ENCODE results near the gene FPGT.
A peak's percentile ranks its signal among the peaks of the same experiment; 100 is the strongest.
"Not testable (repeated sequence)": the region's sequence is repeated elsewhere in the genome, so short reads cannot be mapped to it uniquely, and the experiment has no call there.

Gene FPGT

DNA sequence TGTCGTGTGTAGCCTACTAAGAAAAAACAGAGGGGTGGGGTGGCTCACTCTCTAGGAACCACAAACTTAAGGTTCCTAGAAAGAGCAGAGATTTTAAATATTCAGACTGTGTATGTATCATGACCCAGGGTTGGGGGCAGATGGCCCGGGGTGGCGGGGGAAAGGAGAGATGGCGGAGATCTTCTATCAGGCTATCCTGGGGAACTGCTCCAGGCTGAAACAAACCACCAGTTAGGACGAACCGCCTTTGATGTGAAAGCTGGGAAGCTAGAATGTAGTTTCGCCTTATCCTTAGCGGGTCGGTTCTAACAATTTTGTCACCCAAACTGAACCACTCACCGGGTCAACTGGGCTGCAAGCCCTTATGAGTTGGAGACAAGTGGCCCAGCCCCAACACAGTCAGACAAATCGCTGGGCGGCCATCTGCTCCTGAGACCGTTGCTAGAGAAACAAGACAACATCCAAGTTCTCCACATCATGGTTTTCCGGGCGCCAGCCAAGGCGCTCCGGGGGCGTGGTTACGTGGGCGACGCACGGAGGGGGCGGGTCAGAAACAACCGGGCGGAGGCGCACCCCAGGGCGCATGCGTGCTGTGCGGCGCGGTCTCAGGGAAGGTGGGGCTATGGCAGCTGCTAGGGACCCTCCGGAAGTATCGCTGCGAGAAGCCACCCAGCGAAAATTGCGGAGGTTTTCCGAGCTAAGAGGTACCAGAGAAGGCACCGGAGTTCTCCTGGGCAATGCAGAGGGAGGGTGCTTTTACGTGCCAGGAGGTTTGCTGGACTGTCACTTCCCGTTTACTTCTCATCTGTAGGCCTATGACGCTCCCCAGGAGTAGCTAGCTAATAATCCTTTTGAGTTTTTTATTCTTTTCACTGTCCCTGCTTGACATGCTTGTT lies at the start of gene FPGT, which contains the start of gene LRRIQ3:
TSS of gene FPGT (plus strand) at position 586 of the 896 bp plus-strand sequence. CDS start at position 623, 37 bp downstream.
TSS of gene LRRIQ3 (minus strand) at position 520 of the 896 bp plus-strand sequence. CDS start 14,492 bp downstream, outside the sequence.
- DNase-seq (ENCODE audit: low read depth) = peak; percentile 74

DNA sequence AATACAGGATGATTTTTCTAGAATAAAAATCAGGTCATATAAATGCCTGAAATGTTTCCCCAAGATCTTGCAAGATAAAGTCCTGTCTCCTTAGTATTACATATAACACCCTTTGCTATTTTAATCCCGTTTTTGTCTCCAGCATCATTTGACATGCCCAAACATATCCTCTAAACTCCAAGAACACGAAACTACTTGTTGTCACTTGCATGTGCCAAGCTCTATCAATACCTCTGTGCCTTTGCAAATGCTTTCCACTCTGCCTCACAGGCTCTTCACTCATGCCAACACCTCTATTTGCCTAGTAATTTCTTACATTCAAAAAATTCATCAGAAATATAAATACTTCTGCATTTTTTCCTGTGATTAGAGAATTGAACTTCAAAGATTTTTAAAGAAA lies 38.0 kb upstream of the FPGT start:
- no peak for DNase-seq (ENCODE audit: low read depth)

DNA sequence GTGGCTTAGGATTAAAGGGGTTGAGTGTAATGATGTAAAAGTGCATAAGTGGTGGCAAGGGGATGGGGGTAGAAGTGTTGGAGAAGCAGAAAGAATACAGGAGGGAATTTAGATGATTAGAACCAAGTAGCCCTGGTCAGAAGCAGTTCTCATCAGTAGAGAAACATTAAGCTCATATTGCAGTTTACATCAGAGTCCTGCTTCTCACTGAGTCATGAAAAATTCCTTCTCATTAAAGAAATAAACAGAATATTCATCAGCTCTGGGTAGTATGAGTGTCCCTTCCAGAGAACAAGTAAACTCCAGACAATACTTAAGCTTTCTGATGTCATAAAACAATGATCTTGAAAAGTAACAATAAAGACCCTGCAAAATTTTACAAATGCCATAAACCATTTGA lies 36.5 kb upstream of the FPGT start:
- no peak for DNase-seq (ENCODE audit: low read depth)

DNA sequence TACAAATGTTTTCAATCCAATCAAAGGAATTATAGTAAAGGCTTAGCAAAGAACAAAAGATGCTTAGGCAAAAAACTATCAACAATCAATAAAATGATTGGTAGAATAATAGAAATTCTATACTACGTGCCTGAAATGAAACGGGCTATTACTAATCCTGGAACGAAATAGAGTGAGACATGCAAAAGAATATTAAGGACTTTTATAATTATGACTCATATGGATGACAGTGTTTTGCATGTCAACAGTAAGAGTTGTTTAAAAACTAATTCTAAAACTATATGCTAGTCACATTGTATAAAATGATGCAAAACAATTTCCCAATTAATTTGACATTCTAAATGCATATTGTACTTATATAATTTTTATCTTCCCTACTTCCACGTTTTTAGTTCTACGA lies 35.7 kb upstream of the FPGT start:
- DNase-seq (ENCODE audit: low read depth) = no peak

DNA sequence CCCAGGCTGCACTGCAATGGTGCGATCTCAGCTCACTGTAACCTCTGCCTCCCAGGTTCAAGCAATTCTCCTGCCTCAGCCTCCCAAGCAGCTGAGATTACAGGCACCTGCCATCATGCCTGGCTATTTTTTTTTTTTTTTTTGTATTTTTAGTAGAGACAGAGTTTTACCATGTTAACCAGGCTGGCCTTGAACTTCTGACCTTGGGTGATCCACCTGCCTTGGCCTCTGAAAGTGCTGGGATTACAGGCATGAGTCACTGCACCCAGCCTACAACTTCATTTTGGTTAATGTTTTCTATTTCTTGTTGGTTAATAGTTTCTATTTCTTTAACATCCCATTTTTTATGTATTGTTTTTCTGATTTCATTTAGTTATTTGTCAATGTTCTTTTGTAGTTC lies 23.6 kb upstream of the FPGT start:
- DNase-seq (ENCODE audit: low read depth) = not testable (repeated sequence)

DNA sequence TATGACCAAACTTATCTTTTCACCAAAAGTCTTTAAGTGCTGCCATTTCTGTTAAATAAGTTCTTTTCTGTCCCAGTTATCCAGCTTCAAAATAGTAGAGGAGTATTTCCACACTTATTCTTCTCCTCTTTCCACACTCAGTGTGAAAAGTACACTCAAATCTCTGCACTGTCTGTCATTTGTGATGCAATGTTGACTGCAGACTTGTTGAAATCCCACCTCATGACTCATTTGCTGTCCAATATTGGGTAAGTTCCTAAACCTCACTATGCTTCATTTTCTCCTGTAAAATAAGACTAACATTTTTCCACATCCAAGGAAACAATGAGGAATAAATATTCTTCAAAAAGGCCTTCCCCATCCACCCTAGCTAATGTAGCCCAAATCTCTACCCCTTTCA lies 17.6 kb upstream of the FPGT start:
- DNase-seq (ENCODE audit: low read depth) = no peak

DNA sequence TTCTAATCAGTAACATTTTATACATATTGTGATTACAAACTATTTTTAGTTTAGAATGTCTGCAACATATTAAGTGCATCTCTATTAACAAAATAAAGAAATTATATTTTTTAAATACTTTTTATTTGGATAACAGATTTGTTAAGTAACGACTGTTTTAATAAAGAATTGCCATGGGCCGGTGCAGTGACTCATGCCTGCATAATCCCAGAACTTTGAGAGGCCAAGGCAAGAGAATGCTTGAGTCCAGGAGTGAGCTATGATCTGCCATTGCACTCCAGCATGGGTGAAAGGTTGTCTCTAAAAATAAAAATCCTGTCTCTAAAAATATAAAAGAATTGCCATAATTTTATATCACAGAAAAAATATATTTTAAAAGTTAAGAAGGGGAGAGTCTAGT lies 4.1 kb upstream of the FPGT start:
- no peak for DNase-seq (ENCODE audit: low read depth)

DNA sequence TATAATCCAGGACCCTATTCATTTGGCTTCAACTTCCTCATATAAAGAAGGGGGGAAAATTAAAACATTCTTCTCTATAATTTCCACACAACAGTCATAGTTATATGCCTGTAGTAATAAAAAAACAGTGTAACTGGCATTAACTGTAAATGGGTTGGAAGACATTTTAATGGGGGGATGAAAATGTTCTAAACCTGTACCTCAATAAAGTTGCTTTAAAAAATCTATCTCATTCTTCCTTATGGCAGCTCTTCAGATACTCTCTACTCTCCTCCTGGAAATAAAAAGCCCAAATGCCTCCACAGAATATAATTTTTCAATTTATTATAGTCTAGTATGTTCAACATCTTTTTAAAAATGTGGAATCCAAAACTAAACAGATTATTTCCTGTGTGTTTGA lies 2.7 kb upstream of the FPGT start:
- no peak for DNase-seq (ENCODE audit: low read depth)

DNA sequence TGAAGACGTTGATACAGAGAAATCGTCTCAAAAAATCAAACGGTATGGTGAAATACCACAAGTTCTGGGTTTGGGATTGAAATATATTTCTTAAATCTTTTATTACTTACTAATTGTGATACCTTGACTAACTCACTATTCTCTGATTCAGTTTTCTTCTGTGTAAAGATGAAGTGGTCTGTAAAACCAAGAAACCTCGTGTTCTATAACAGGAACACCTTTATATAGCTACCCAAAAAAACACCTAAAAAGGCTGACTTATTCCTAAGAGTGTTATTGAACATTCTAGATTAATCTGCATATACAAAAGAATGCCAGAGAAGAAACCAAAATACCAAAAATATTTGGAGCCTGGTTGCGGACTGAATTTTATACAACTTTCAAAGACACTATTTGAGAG lies 787 bp upstream of the FPGT start:
- no peak for DNase-seq (ENCODE audit: low read depth)

DNA sequence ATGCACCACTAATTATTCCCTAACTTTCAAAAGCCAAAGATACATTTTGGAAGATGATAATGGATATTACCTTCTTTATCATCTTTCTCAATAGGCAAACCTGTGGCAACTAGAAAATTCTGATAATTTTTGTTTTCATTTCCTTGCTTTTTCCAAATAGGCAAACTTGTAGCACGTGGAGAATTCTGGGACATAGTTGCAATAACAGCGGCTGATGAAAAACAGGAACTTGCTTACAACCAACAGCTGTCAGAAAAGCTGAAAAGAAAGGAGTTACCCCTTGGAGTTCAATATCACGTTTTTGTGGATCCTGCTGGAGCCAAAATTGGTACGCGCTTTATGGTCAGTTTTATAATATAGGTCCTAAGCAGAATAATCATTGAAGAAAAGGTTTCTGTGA lies 1.5 kb downstream of the FPGT start:
- DNase-seq (ENCODE audit: low read depth) = no peak

DNA sequence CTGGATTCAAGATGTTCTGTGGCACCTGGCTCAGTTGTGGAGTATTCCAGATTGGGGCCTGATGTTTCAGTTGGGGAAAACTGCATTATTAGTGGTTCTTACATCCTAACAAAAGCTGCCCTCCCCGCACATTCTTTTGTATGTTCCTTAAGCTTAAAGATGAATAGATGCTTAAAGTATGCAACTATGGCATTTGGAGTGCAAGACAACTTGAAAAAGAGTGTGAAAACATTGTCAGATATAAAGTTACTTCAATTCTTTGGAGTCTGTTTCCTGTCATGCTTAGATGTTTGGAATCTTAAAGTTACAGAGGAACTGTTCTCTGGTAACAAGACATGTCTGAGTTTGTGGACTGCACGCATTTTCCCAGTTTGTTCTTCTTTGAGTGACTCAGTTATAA lies 7.2 kb downstream of the FPGT start:
- no peak for DNase-seq (ENCODE audit: low read depth)

DNA sequence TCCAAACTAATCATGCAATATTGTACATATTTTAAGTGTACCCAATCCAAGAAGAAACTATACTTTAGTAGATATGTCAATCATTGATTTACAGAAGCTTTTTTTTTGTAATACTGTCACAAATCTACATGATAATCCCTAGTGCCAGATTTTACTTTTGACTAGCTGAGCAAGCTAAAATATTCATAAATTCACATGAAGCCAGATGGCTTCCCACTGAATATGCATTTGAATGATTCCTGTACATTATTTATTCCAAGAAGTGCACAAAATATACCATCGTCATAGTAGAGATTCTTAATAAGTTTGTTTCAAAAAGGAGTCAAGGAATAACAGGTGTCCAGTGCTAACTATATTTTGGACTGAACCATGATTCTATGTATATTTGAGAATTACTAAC lies 17.2 kb downstream of the FPGT start:
- DNase-seq (ENCODE audit: low read depth) = no peak

DNA sequence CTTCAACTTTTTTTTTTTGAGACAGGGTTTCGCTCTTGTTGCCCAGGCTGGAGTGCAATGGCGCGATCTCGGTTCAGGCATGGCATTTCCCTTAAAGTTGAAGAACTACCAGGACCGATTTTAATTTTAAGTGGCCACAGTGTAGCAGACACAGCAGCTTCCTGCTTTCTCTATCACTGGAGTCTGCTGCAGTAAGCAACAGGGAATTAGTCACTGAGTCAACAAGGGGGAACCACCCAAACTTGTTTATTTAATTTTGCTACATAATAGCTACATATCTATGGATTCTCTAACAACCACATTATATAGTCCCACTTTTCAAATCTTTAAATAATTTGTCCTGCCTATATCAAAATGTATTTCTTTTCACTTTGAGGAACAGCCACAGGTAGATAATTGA lies 24.7 kb downstream of the FPGT start:
- no peak for DNase-seq (ENCODE audit: low read depth)

DNA sequence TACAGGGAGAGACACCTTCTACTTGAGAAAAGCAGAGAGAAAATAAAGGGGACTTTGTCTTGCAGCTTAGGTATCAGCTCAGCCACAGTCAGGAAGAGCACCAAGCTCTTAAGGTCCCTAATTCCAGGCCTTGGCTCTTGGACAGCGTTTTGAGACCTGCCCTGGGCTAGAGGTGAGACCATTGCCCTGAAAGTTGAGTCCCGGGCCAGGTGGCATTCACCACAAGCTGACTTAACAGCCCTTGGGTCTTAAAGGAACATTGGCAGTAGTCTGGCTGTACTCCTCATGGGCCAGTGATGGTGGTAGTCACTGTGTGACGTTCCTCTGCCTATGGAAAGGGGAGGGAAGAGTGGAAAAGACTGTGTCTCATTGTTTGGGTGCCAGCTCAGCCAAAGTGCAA lies 25.4 kb downstream of the FPGT start:
- DNase-seq (ENCODE audit: low read depth) = no peak

DNA sequence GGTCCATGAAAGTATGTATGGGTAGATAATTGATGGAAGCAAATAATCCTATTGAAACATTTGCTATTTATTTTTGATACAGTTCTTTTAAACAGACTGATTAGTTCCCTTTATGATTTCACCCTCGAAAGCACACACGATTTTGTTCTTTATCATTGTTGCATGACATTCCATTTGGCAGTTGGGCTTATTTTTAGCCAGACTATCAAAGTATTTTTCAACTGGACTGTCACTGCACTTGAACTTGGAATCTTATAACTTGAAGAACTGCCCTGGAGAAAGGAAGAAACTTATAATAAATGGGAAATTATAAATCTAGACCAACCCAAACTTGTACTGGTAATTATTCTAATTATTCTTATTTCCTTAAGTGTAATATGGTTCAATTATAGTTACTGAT lies 37.1 kb downstream of the FPGT start, which contains the start of gene TNNI3K:
TSS of gene TNNI3K (plus strand) at position 235 of the 400 bp plus-strand sequence. CDS start at position 300, 65 bp downstream.
- DNase-seq (ENCODE audit: low read depth) = no peak

DNA sequence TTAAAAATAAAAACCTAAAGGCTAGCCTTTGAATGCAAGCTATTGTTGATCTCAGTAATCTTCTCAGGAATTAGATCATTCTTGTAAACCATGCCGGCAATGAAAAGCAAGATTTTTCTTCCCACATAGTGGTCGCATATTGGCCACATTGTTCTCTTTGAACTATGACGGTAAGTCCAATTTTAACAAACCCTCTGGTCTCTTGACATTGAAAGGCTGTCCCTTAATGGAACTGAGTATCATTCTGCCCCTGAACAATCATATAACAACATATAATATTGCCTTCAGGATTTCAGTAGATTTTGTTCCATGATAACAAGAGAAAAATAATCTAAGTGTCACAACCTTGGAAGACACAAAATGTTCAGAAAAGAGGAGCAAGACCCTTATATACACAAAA lies 38.4 kb downstream of the FPGT start:
- DNase-seq (ENCODE audit: low read depth) = no peak

DNA sequence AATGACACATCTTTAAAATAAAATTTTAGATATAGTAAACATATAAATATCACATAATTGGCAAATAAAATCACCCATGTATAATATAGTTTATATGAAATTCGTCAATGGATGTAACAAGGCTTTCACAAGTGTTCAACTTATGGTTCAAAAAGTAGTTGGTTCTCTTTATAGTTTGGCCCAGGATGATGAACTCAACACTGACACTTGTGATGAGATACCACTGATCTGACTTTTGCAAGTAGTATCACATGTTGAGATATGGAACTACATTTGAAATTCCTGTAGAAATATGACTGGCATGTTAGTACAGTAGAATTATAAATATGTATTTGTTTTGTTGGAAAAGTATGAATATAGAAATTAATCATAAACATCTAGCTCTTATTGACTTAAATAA lies 39.0 kb downstream of the FPGT start:
- no peak for DNase-seq (ENCODE audit: low read depth)

DNA sequence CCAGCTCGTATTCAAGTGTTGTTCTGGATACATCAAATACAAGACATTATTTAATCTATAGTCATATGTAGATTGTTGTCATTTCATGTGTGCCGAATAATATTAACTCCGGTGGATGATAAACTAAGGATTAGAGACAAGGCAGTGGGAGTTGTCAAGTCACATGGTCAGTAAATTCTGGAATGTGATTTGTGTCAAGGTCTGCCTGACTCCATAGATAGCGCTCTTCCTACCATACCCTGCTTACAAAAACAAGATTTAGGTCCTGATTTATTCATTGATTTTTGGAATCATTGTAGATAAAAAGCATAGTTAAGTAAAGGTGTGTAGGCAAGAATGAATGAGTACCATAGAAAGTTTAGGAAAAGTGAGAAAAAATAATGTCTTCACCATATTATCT lies 39.7 kb downstream of the FPGT start:
- no peak for DNase-seq (ENCODE audit: low read depth)

DNA sequence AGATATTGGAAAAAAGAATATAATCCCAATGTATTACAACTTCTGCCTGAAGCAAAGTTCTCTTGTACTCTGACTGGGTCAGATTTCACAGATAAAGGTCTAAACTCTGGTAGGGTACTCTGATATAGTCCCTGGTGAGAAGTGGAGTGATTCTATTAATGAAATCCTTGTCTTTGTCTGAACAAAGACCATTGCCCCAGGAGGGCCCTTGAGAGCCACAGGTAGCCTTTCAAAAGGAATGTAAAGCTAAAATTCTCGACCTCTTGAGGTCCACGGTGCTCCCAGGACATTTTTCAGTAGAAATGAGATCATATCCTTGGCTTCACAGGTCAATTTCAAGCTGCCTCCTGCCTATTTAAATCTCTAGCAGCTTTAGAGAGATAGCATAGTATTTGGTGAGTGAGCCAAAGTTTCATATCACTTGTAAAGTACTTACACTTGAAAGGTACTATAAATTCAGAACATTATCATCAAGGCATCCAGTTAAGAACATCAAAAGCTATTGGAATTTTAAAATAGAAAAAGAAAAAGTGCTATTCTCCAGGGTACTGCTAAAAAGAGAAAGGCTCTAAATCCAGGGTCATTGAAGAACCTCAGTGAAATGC lies 47.2 kb downstream of the FPGT start:
- DNase-seq (ENCODE audit: low read depth) = no peak

DNA sequence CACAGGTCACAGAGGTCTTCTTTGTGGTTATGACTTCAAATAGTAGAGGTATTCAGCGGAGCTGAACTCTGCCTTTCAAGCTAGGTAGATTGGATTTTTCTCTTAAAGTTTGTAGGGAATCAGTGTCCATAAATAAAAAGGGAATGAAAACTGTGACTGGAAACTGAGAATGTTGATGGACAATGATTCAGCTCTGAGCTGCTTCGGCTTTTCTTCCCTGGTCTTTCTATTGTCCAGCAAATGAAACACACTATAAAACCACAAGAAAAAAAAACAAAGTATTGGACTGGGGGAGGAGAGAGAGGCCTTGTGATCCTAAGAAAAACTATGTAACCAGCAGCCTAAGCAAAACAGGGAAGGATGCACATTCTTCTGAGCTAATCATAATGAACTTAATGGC lies 48.3 kb downstream of the FPGT start:
- no peak for DNase-seq (ENCODE audit: low read depth)

DNA sequence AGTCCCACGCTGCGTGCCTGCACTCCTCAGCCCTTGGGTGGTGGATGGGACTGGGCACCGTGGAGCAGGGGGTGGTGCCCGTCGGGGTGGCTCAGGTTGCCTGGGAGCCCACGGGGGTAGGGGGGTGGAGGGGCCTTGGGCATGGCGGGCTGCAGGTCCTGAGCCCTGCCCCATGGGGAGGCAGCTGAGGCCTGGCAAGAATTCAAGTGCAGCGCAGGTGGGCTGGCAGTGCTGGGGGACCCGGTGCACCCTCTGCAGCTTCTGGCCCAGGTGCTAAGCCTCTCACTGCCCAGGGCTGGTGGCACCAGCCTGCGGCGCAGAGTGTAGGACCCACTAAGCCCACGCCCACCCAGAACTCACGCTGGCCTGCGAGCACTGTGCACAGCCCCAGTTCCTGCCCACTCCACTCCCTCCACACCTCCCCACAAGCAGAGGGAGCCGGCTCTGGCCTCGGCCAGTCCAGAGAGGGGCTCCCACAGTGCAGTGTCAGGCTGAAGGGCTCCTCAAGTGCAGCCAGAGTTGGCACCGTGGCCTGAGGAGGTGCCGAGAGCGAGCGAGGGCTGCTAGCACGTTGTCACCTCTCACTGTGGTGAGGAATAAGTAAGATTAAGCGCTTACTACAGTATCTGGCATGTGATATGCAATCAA lies 50.0 kb downstream of the FPGT start:
- DNase-seq (ENCODE audit: low read depth) = no peak

DNA sequence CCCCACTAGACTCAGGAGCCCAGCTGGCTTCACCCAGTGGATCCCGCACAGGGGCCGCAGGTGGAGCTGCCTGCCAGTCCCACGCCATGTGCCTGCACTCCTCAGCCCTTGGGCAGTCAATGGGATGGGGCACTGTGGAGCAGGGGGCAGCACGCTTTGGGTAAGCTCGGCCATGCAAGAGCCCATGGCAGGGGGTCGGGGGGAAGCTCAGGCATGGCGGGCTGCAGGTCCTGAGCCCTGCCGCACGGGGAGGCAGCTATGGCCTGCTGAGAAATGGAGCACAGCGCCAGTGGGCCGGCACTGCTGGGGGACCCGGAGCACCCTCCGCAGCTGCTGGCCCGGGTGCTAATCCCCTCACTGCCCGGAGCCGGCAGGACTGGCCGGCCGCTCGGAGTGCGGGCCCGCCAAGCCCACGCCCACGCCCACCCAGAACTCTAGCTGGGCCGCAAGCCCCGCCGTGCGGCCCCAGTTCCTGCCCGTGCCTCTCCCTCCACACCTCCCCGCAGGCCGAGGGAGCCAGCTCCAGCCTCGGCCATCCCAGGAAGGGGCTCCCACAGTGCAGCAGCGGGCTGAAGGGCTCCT lies 55.3 kb downstream of the FPGT start:
- DNase-seq (ENCODE audit: low read depth) = not testable (repeated sequence)

All from GM04503 (cell line).